Astrocyte of the cerebellum (primary cell): ENCODE results near the gene ENG.

ENCODE experiments used
- DNase-seq: peaks from one replicate; pipeline ENCODE4 v3.0.0-alpha.2; 2011; ENCODE audit warnings: low read depth
- H3K4me3 ChIP-seq: 2 replicates; pipeline ENCODE4 v1.5.1; 2011; ENCODE audit warnings: mild to moderate bottlenecking, low read depth, low read length, moderate library complexity
- CTCF ChIP-seq: IDR thresholded peaks from 2 replicates; pipeline ENCODE4 v1.5.1; 2012; ENCODE audit warnings: low read length, low read depth, moderate library complexity, mild to moderate bottlenecking; ENCODE audit errors: missing control alignments
- in situ Hi-C: cut with HindIII; loops from 2 replicates; pipeline ENCODE4 v1.10.0; 2017; ENCODE audit warnings: low sequenced_read_pairs

ENG gene

GRCh38 chr9:127818574-127818973, 35.9 kb downstream of the ENG start:
- no peak for DNase-seq
- in situ Hi-C loops: no loop called here
- no peak overlapping the region for H3K4me3 ChIP-seq
- TF ChIP-seq CTCF: no peak

GRCh38 chr9:127817881-127818434, 36.5 kb downstream of the ENG start:
- in situ Hi-C loops: no loop called here
- no peak overlapping the region for H3K4me3 ChIP-seq
- no peak for DNase-seq
- no peak for TF ChIP-seq CTCF

GRCh38 chr9:127816728-127817127, 37.7 kb downstream of the ENG start:
- DNase-seq: no peak
- H3K4me3 ChIP-seq: no peak overlapping the region
- in situ Hi-C loops: no loop called here
- TF ChIP-seq CTCF: no peak

GRCh38 chr9:127816362-127816725, 38.1 kb downstream of the ENG start:
- in situ Hi-C loops: no loop called here
- TF ChIP-seq CTCF: no peak
- DNase-seq: no peak
- no peak overlapping the region for H3K4me3 ChIP-seq

GRCh38 chr9:127815512-127816361, 38.7 kb downstream of the ENG start:
- TF ChIP-seq CTCF: no peak
- in situ Hi-C loops: no loop called here
- no peak for DNase-seq
- no peak overlapping the region for H3K4me3 ChIP-seq

- no peak for DNase-seq
- TF ChIP-seq CTCF: no peak
- no peak overlapping the region for H3K4me3 ChIP-seq
- in situ Hi-C loops: no loop called here
These were observed 39.6 kb downstream of the ENG start for GRCh38 chr9:127814619-127815511.
